Gastroesophageal sphincter (tissue), 3 donors: Measurements from ENCODE around the gene CTAGE8.

Experiments
- CTCF ChIP-seq, 4 experiments: fragments of 200-600 bp in 2 of 4; fragments of 450-650 bp in 2 of 4; sonication (generic) in 1 of 4; IDR thresholded peaks; one replicate each; pipeline ENCODE4 v1.5.1; 2017 to 2019; ENCODE audit warnings: antibody characterized with exemption in 4 of 4, mild to moderate bottlenecking in 2 of 4, moderate library complexity in 2 of 4
- POLR2A ChIP-seq, 2 donors: fragments of 450-650 bp; IDR thresholded peaks; one replicate each; pipeline ENCODE4 v1.6.1; 2017; ENCODE audit warnings: antibody characterized with exemption in 2 of 2, mild to moderate bottlenecking in 2 of 2, moderate library complexity in 1 of 2

DNA sequence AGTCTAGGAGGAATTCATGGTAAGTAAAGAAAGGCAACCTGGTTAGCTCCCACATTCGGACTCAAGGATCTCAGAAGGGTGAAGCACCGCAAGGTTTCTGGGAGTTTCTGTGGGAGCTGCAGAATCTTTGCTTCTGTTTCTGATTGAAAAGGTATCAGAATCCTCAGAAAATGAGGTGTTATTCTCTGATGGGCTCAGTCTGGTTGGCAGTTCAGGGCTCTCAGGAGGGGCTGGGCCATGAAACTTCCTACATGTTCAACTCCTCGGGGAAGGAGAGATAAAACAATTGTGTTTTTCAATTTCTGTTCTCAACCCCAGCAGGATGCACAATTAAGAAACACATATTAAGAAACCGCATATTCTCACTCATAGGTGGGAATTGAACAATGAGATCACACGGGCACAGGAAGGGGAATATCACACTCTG is 13.6 kb downstream of the CTAGE8 start:
- no peak for TF ChIP-seq CTCF (IDR thresholded peaks at IDR 0.05)
- no peak for TF ChIP-seq POLR2A (IDR thresholded peaks at IDR 0.05)
